ENCODE results near the gene CASD1. TPM values are rescaled to one million over a fixed set of nuclear protein-coding genes. Genes with fewer than 3 reads are reported as not detected.

The CASD1 gene
- total and polyA plus RNA-seq, 3 donors from 2014 or later: 20.5 to 47.4 (median 47.1) TPM

DNA sequence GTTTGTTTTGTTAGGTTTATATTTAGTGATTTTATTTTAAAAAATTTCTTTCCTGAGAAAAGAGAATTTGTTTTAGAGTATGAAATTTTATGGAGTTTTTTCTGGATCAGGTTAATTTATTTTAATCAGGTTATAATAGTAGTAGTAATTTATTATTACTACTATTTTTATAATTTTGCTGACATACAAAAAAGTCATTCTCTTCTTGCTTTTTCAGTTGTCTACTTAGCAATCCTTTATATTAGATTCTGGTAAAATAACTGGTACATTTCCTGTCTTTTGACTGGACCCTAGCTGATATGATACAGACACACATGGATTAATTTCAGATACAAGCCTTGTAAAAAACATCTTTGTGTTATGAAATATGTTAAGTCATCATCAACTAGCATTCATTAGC, 5.3 kb downstream of the CASD1 start:
- DNase-seq: no peak
- Histone ChIP-seq H3K27me3 (no peaks in the 10 kb centered on the region), H3K36me3 (ENCODE audit: low read depth, missing control alignments) (no peaks in the 10 kb centered on the region), H3K4me1 (peaks cover 22% of the 10 kb centered on the region), H3K27ac (peak overlapping the region in 1 of 2 donors; percentile 14), H3K9me3 (no peaks in the 10 kb centered on the region), H3K4me3 (no peak overlapping the region)
- intact Hi-C loops (cut with DNase I; ENCODE audit: low total_unique reads): no loop called here
- no peak for TF ChIP-seq CTCF (IDR thresholded peaks at IDR 0.05)
- no peak for TF ChIP-seq POLR2A (IDR thresholded peaks at IDR 0.05)

DNA sequence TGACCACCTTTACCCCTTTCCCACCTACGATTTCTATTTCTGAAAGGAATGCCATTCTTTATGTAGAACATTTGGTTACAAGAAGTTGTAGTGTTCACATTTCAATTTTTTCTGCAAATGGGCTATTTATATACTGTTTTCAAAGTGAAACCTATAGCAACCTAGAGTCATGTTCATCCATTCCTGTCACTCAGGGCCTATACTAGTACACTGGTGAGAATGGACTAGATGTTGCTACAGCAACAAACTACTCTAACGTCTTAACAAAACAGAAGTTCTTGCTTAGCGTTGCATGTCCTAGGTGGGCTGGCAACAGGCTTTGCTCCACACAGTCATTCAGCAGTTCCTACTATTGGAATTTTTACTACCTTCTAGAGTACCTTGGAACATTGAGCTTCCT, 16.3 kb downstream of the CASD1 start:
- no peaks in the 10 kb centered on the region for H3K27me3 ChIP-seq
- no peak overlapping the region for H3K4me3 ChIP-seq
- intact Hi-C loops (cut with DNase I; ENCODE audit: low total_unique reads): no loop called here
- H3K36me3 ChIP-seq (ENCODE audit: low read depth, missing control alignments): no peaks in the 10 kb centered on the region
- TF ChIP-seq CTCF (IDR thresholded peaks at IDR 0.05): no peak
- TF ChIP-seq POLR2A (IDR thresholded peaks at IDR 0.05): no peak
- no peak for DNase-seq
- H3K27ac ChIP-seq: no peak overlapping the region
- 87 to 89% methylated on average over 3 of the region's 3 CpGs for WGBS, 2 donors
- no peaks in the 10 kb centered on the region for H3K9me3 ChIP-seq
- H3K4me1 ChIP-seq: no peaks in the 10 kb centered on the region

- Histone ChIP-seq H3K9me3 (no peaks in the 10 kb centered on the region), H3K27ac (no peak overlapping the region), H3K27me3 (no peaks in the 10 kb centered on the region), H3K36me3 (ENCODE audit: low read depth, missing control alignments) (no peaks in the 10 kb centered on the region), H3K4me3 (no peak overlapping the region), H3K4me1 (no peaks in the 10 kb centered on the region)
- no peak for DNase-seq
- TF ChIP-seq CTCF (IDR thresholded peaks at IDR 0.05) (no peak), POLR2A (IDR thresholded peaks at IDR 0.05) (no peak)
- intact Hi-C loops (cut with DNase I; ENCODE audit: low total_unique reads): no loop called here
- WGBS, 2 donors: 87 to 88% methylated on average over 1 of the region's 1 CpG
Measured at GRCh38 chr7:94529516-94529915, 19.9 kb downstream of the CASD1 start.

DNA sequence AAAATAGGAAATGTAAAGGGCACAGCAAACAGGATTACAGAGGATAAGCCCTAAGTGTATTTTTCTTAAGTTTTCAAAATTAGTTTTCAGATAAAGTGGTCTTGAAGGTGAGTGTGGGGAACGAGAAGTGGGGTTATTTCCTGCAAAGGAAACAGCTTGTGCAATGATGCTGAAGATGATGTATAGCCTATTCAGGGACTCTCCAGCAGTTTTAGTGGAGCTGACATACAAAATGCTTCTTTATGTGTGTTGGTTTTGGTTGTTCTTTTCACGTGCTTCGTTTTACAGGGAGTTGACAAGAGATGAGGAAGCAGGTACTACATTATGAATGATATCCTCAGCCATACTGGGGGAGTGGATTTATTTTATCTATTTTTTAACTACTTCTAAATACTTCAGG, 20.5 kb downstream of the CASD1 start:
- Histone ChIP-seq H3K27me3 (no peaks in the 10 kb centered on the region), H3K4me3 (no peak overlapping the region), H3K36me3 (ENCODE audit: low read depth, missing control alignments) (no peaks in the 10 kb centered on the region), H3K9me3 (no peaks in the 10 kb centered on the region), H3K4me1 (no peaks in the 10 kb centered on the region), H3K27ac (no peak overlapping the region)
- whole genome bisulfite sequencing, 2 donors: 78 to 84% methylated on average over 3 of the region's 3 CpGs
- TF ChIP-seq POLR2A (IDR thresholded peaks at IDR 0.05) (no peak), CTCF (IDR thresholded peaks at IDR 0.05) (no peak)
- intact Hi-C loops (cut with DNase I; ENCODE audit: low total_unique reads): no loop called here
- no peak for DNase-seq

GRCh38 chr7:94532676-94533075, 23.1 kb downstream of the CASD1 start:
- no peak for TF ChIP-seq POLR2A (IDR thresholded peaks at IDR 0.05)
- no peak for TF ChIP-seq CTCF (IDR thresholded peaks at IDR 0.05)
- intact Hi-C loops (cut with DNase I; ENCODE audit: low total_unique reads): no loop called here

More at GRCh38 chr7:94532676-94533075, 23.1 kb downstream of the CASD1 start:
- no peaks in the 10 kb centered on the region for H3K4me1 ChIP-seq
- WGBS, 2 donors: 70 to 81% methylated on average over 2 of the region's 2 CpGs
- H3K36me3 ChIP-seq (ENCODE audit: low read depth, missing control alignments): no peaks in the 10 kb centered on the region
- no peaks in the 10 kb centered on the region for H3K9me3 ChIP-seq
- H3K27me3 ChIP-seq: no peaks in the 10 kb centered on the region
- no peak for DNase-seq
- H3K4me3 ChIP-seq: no peak overlapping the region
- no peak overlapping the region for H3K27ac ChIP-seq

Data from testis (tissue), 3 donors.